Measurements from ENCODE around the gene HAUS3. TPM values are rescaled to one million over a fixed set of nuclear protein-coding genes. Genes with fewer than 3 reads are reported as not detected.

HAUS3 gene
- total and polyA plus RNA-seq, 2 of the 13 experiments (the other 11 are each of a cell fraction or from before 2014, with no cell fraction given), result 3.9 to 12.6 TPM

GRCh38 chr4:2193326-2193725, 48.6 kb downstream of the HAUS3 start:
- no peak for FAIRE-seq
- DNase-seq (ENCODE audit: low spot score), result no peak
- Histone ChIP-seq H3K36me3 (replicated peaks in 1 of 2; ENCODE audit: control insufficient read depth in 1 of 2, insufficient read depth in 2 of 2, low read length in 2 of 2) (no peaks in the 10 kb centered on the region), H3K27me3 (ENCODE audit: control insufficient read depth in 1 of 2, insufficient read depth in 2 of 2, low read length in 2 of 2) (no peaks in the 10 kb centered on the region), H3K4me2 (ENCODE audit: low read depth, low read length) (no peak overlapping the region), H4K20me1 (ENCODE audit: insufficient read depth, low read length) (no peaks in the 10 kb centered on the region), H3K9ac (ENCODE audit: insufficient read depth, low read depth, low read length) (no peak overlapping the region), H3K79me2 (ENCODE audit: insufficient read depth, low read length) (no peaks in the 10 kb centered on the region), H3K27ac (ENCODE audit: extremely low read length, insufficient read depth, low read length) (no peak overlapping the region), H2AFZ (ENCODE audit: low read length) (no peak overlapping the region), H3K9me3 (ENCODE audit: low read length) (no peaks in the 10 kb centered on the region), H3K4me3 (replicated peaks in 1 of 3; ENCODE audit: insufficient read depth in 1 of 3, low read depth in 2 of 3, low read length in 3 of 3) (no peak overlapping the region), H3K4me1 (ENCODE audit: insufficient read depth, low read length) (peaks cover 7% of the 10 kb centered on the region; the same call in 1 of the 2 replicates)
- ChIA-PET CTCF (ENCODE audit: low intra/inter-chr PET ratio, low total read pairs) (no interaction called here), POLR2A (no interaction called here)
- in situ Hi-C loops (cut with HindIII; ENCODE audit: extremely low pct_ligation_motif_present, low pct_unique_long_range_greater_than_20kb) (loop anchor here (25.0 kb wide), 1 partner anchor 181 kb away; the partner anchor contains the start of gene NELFA), intact Hi-C loops (cut with micrococcal nuclease; ENCODE audit: unreplicated experiment) (no loop called here)
- BruUV-seq (replicated peaks), result no TSS peak
- 26% methylated on average over 7 of the region's 7 CpGs for WGBS (ENCODE audit: low lambda C conversion rate)
- no peak for ATAC-seq
- no peak for TF ChIP-seq HOMEZ (CRISPR knock-in tag; IDR thresholded peaks at IDR 0.05; ENCODE audit: low read depth)
- no peak for TF ChIP-seq DBP (CRISPR knock-in tag; IDR thresholded peaks at IDR 0.05; ENCODE audit: not compliant biosample characterization)
- TF ChIP-seq, protein P1, sequence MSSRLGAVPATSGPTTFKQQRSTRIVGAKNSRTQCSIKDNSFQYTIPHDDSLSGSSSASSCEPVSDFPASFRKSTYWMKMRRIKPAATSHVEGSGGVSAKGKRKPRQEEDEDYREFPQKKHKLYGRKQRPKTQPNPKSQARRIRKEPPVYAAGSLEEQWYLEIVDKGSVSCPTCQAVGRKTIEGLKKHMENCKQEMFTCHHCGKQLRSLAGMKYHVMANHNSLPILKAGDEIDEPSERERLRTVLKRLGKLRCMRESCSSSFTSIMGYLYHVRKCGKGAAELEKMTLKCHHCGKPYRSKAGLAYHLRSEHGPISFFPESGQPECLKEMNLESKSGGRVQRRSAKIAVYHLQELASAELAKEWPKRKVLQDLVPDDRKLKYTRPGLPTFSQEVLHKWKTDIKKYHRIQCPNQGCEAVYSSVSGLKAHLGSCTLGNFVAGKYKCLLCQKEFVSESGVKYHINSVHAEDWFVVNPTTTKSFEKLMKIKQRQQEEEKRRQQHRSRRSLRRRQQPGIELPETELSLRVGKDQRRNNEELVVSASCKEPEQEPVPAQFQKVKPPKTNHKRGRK (CRISPR knock-in tag; IDR thresholded peaks at IDR 0.05), result no peak

DNA sequence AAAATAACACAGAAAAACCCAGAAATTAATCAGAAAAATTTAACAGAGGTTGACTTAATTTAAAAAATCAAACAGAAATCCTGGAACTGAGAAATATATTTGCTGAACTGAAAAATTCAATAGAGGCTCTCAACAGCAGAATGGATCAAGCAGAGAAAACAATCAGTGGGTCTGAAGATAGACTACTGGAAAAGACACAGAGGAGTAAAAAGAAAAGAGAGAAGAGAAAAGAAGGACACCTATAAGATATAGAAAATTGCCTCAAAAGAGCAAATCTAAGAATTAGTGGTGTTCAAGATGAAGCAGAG, 55.1 kb downstream of the HAUS3 start:
- no peaks in the 10 kb centered on the region for H3K79me2 ChIP-seq (ENCODE audit: insufficient read depth, low read length)
- CTCF ChIA-PET (ENCODE audit: low intra/inter-chr PET ratio, low total read pairs), result interaction anchor here (0.7 to 2.7 kb wide), 3 partner anchors 177 to 274 kb away, joined by 3 to 16 read pairs (median 3); no protein-coding TSS in a partner anchor
- ATAC-seq, result no peak
- no peaks in the 10 kb centered on the region for H3K4me1 ChIP-seq (ENCODE audit: insufficient read depth, low read length)
- POLR2A ChIA-PET, result no interaction called here
- H4K20me1 ChIP-seq (ENCODE audit: insufficient read depth, low read length), result no peaks in the 10 kb centered on the region
- H3K27me3 ChIP-seq (ENCODE audit: control insufficient read depth in 1 of 2, insufficient read depth in 2 of 2, low read length in 2 of 2), result no peaks in the 10 kb centered on the region
- no peak overlapping the region for H3K27ac ChIP-seq (ENCODE audit: extremely low read length, insufficient read depth, low read length)
- no peak for FAIRE-seq
- no peaks in the 10 kb centered on the region for H3K36me3 ChIP-seq (replicated peaks in 1 of 2; ENCODE audit: control insufficient read depth in 1 of 2, insufficient read depth in 2 of 2, low read length in 2 of 2)
- H2AFZ ChIP-seq (ENCODE audit: low read length), result no peak overlapping the region
- DNase-seq (ENCODE audit: low spot score), result no peak
- intact Hi-C loops (cut with micrococcal nuclease; ENCODE audit: unreplicated experiment) (loop anchor here (1.0 to 2.0 kb wide), 2 partner anchors 177 to 274 kb away; no protein-coding TSS in a partner anchor), in situ Hi-C loops (cut with HindIII; ENCODE audit: extremely low pct_ligation_motif_present, low pct_unique_long_range_greater_than_20kb) (loop anchor here (25.0 kb wide), 1 partner anchor 175 kb away; the partner anchor contains the start of gene NELFA)
- H3K9me3 ChIP-seq (ENCODE audit: low read length), result 0 out of 2 replicates have a peak, but pooled peaks cover 5% of the 10 kb centered on the region
- BruUV-seq (replicated peaks), result no TSS peak
- peak; percentile 99 for TF ChIP-seq ZNF160 (CRISPR knock-in tag; IDR thresholded peaks at IDR 0.05)
- TF ChIP-seq ZNF3 (CRISPR knock-in tag; IDR thresholded peaks at IDR 0.05), result no peak
- H3K4me2 ChIP-seq (ENCODE audit: low read depth, low read length), result no peak overlapping the region
- H3K4me3 ChIP-seq (replicated peaks in 1 of 3; ENCODE audit: insufficient read depth in 1 of 3, low read depth in 2 of 3, low read length in 3 of 3), result no peak overlapping the region
- H3K9ac ChIP-seq (ENCODE audit: insufficient read depth, low read depth, low read length), result no peak overlapping the region

Measured in HepG2 (cell line).